ENCODE measurements around the gene PIP4K2C.

Gene PIP4K2C

DNA sequence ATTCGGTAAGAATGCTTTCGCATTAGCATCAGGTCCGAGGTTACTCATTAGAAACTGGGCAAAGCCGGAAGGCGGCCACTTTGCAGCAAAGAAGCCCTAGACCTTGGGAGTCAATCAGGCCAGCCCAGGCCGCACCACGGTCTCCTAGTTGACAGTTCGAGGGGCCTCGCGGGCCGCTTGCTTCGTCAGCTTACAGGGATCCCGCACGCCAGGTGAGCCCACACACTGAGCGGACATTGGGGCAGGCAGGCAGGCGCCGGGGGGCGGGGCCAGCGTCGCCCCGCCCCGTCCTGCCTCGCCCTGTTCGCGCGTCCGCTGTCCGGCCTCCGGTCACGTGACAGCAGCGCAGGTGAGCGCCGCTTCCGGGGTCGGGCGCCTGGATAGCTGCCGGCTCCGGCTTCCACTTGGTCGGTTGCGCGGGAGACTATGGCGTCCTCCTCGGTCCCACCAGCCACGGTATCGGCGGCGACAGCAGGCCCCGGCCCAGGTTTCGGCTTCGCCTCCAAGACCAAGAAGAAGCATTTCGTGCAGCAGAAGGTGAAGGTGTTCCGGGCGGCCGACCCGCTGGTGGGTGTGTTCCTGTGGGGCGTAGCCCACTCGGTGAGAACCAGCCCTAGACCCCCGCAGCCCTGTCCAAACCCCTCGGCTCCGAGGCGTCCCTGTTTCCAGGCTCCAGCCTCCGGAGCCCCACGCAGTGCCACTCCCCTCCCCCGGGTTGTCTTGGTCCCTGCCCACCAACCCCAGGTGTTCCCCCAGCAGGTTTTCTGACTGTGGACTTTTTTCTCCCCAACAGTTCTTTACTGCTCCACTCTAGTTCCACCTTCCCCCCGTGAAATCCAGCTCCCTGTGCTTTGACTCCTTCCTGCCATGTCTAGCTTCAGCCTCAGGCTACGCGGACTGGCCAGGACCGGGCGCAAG lies at the start of gene PIP4K2C:
PIP4K2C (plus strand) TSS at position 329 of the 918 bp plus-strand sequence; CDS start at position 427, 98 bp downstream.
- DNase-seq (ENCODE audit: low spot score), result peak; percentile 81

DNA sequence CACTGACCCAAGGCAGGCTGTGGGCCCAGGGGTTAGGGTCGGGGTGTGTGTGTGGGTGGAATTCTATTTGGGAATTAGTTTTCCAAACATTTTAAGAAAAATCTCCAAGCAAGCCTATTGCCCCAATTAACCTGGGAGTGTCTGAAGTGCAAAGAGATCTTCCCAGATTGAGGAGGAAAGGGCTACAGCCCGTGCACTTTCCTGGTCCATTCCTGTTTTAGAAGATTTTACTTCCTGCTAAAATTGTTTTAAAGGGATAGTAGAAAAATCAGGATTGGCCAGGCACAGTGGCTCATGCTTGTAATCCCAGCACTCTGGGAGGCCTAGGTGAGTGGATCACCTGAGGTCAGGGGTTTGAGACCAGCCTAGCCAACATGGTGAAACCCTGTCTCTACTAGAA lies 49.3 kb upstream of the PIP4K2C start:
- no peak for DNase-seq (ENCODE audit: low spot score)

DNA sequence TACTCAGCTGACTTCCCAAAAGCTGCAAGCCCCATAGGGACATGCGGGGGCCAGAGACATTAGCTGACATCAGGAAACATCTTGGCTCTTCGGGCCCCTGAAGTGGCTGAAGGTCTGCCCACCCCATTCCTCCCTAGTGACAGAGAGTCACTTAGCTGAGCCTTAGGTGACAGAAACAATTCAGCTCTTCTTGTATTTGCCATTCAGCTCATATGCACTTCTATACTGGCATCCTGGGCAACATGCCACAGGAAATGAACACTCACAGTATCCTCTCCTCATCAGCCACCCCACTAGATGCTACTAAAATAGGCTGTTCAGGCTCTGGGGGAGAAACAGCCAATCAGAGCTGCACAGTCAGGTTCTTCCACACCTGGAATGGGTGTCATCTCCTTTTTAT lies 47.4 kb upstream of the PIP4K2C start:
- DNase-seq (ENCODE audit: low spot score), result no peak

DNA sequence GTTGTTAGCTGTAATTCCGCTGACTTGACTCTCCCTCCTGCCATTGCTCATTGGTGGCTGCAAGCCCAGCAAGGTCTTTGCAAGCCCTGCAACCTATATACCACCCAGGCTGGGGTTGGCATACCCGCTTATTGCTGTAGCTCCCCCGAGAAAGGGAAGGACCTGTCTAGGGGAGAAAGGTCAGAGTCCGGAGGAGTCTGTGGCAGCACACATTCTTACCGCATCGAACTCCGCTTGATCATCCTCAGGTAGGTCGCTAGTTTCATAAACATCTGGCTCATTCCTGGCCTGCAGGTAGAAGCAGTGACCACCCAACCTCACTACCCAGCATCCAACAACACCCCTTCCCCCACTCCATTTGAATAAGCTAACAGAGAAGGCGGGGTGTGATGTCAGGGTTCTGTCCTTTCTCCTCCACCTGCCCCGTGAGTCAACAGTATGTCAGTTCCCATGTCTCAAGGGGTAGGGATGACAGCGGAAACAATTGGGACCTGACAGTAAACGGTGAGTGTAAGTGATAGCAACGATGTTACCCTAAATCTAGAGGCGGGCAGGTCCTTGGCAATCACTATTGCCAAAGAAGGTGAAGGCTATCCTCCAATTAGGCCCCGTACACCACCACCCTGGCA lies 45.1 kb upstream of the PIP4K2C start:
- DNase-seq (ENCODE audit: low spot score), result no peak

DNA sequence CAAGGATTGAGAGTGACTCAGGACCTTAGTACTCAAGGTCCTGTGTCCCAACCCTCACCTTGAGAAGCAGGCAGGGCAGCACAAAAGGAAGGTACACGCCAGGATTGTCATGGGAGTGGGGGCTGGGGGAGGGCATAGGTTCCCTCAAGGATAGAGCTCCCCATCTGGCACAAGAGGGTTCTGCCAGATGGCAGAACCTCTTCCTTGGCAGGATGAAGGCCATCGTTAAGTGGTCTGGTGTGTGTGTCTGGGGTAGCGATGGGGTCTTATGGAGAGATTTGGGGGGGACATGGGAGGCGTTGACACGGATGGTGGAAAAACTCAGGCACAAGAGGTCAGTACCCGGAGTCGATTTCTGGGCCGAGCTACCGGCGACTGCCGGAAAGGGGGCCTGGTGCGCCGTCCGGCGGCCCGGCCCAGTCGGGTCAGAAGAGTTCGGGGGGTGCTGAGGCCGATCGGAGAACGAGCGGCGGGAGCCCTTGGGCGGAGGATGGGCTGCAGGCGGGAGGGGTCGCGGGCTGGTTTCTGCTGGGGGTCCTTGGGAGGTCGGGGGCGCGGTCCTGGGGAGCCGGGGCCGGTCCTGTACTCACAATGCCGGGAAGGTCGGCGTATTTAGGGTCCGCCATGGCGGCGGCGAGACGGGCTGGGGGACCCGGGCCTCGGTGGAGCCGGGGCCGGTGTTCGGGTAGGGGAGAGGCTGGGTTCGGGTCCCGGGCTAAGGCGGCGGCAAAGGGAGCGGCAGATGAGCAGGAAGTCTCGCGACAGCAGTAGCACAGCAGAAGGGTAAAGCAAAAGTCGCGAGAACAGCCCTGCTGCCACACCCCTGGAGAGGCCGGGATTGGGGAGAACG lies 44.3 kb upstream of the PIP4K2C start, which contains the start of gene DCTN2:
DCTN2 (minus strand) TSS at position 755 of the 850 bp plus-strand sequence; CDS start at position 626, 129 bp downstream.
- DNase-seq (ENCODE audit: low spot score), result peak; percentile 96

DNA sequence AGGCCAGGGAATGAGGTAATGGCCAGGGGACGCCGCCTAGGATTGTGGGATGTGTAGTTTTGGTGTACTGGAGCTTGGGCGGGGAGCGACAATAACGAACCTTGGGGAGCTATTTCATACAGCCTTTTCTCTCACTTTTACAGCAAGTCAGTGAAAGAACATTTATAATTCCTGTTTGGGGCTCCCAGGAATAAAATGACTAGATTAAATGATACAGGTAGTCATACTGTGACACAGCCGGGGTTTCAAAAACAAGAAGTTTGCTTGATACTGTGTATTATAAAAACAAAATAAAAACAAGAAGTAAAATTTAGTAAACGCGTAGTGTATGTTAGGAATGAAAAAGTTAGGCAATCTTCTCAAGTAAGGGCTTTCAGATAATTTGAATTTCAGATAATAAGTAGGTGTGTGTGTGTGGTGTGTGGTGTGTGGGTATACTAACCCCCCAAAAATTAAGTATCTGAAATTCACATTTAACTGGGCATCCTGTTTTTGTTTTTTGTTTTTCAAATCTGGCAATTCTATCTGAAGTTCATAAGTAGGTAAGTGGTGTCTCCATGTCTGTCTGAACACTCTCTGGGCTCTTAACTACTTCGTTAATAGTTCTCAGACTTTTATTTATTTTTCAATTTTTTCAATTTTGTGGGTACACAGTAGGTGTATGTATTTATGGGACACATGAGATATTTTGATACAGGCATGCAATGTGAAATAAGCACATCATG lies 43.5 kb upstream of the PIP4K2C start:
- no peak for DNase-seq (ENCODE audit: low spot score)

DNA sequence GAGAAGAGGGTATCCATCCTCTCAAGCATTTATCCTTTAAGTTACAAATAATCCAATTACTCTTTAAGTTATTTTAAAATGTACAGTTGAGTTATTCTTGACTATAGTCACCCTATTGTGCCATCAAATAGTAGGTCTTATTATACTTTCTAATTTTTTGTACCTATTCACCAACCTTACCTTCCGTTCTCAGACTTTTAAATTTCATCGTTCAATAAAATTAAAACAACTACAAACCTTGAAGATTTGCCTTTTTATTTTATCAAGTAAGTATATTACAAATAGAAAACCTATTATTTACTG lies 43.0 kb upstream of the PIP4K2C start:
- no peak for DNase-seq (ENCODE audit: low spot score)

DNA sequence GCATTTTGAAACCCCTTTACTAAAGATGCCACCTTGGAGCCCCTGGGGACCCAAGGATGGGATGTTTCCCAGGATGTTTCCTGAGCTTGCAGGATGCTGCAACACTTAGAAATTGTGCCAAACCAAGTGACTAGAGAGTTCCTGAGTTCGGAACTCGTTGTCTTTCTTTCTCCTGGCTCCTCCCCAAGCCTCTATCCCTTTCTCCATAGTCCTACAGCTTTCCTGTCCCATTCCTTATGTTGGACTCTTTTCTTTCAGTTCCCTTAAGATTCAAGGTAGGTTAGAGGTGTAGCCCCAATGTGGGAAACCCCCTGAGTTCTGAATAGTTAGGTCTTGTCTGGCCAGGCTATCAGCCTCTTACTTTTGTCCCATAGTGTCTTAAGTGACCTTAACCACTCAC lies 42.5 kb upstream of the PIP4K2C start:
- no peak for DNase-seq (ENCODE audit: low spot score)

DNA sequence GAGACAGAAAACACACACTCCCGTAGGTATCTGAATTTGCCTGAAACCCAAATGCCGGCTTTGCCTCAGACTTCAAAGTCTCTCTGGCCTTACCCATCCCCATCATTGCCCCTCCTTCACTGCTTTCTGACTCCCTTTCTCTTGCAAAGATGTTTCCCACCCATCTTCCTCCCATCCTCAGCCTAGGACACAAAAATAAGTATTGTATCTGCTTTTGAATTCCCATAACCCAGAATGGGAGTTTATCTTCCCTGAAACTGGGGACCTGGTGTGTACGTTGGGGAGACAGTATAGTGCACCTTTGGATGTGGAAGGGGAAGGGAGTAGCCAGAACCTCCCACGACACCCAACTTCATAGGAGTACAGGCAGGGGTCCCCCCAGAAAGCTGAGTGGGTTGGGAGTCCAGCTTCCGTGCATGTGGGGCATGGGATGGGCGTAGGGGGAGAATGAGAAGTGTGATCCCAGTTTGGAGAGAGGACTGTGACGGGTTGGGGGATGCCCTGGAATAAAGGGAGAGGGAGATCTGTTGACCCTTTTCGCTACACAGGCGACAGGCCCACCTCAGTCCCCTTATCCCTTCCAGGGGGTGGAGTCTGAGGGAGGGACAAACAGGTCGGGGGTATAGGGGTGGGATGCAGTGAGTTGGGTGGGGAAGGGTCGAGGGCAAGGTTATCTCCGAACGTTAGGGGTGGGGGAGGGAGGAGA lies 41.6 kb upstream of the PIP4K2C start:
- DNase-seq (ENCODE audit: low spot score), result no peak

DNA sequence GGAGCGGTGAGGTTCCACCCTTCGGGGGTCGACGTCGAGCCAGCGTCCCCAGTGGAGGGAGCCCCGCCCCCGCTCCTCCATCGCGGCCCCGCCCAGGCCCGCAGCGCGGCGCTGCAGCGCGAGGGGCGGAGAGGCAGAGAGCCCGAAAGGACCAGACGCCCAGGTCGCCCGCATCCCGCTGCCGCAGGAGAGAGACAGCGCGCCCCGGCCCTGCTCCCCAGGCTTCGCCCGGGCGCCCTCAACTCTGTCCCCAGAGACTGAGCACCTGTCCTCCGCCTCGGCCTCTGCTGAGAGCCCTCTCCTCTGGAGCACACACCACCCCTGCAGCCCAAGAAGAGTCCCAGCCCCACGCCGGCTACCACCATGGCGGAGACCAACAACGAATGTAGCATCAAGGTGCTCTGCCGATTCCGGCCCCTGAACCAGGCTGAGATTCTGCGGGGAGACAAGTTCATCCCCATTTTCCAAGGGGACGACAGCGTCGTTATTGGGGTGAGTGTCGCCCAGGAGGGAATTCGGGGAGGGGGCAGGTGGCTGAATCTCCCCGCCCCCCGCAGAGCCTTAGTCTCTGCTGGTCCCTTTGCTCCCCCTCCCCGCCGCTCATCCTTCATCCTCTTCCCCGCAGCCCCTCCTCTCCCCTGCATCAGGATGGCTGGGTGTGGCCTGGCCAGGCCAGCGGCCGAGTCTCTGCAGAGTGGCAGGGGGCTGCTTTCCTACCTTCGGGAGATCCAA lies 40.9 kb upstream of the PIP4K2C start, which contains the start of gene KIF5A:
KIF5A (plus strand) TSS at position 136 of the 732 bp plus-strand sequence; CDS start at position 364, 228 bp downstream.
- peak; percentile 44 for DNase-seq (ENCODE audit: low spot score)

DNA sequence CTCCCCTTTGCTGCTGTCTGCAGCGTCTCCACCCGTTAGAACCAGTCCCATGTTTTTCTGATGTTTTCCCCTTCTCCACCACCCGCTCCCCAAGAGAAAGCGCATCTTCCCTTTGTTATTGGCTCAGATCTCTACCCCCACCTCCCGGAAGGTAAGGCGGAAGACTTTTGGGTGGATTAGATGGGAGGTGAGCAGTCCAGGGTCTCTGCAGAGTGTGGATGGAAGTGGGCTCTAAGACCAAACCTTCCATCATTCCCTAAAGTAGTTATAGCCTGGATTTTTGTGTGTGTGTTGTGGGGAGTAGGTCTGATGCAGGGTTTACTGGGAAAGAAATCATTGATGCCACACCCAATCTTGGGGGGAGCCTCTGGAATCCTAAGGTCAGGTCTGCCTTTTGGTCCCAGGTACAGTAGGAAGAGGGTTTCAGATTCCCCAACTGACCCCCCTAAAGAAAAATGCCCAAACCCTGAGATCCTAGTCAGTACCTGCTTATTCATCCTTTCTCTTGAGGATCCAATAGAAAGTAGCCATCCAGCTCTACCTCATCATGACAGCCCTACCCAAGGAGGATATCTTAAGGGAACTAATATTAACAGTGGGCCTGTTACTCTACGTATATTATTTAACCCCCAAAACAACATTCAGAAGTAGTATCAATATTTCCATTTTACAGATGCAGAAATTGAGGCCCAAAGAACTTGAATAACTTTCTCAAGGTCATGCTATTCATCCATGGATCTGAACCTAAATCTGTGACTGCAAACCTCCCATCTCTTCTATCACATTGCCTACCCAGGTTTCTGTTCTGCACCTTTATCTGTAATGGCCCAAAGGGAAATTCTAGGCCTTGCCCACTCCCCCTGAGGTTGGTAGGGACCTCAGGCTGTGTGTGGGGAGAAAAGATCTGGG lies 40.1 kb upstream of the PIP4K2C start:
- DNase-seq (ENCODE audit: low spot score), result no peak

DNA sequence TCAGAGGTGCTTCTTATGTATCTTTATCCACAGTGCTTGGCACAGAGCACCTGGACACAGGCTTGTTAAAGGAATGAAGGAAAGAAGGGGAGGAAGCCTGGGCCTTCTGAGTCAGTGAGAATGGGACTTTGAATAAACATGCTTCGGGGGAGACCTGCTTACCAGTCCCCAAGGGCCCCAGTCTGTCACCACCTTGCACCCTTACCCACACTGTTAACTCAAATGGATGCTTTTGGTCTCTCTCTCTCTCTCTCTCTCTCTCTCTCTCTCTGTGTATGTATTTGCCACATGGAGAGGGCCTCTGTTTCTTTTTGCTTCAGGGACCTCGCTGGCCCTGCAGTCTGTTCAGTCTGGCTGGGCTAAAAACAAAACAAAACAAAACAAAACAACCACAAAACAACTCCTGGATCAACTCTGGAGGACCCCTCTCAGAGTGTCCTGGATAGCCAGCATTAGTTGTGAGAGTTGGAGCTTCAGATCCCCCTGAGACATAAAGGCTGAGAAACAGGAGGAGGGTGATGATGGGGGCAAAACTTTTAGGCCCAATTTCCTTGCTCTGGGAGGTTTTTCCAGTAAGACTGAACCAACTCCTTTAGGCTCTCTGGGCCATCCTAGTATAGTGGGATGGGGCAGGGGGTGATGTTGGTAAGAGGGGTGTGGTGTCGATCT lies 39.2 kb upstream of the PIP4K2C start:
- DNase-seq (ENCODE audit: low spot score), result no peak

DNA sequence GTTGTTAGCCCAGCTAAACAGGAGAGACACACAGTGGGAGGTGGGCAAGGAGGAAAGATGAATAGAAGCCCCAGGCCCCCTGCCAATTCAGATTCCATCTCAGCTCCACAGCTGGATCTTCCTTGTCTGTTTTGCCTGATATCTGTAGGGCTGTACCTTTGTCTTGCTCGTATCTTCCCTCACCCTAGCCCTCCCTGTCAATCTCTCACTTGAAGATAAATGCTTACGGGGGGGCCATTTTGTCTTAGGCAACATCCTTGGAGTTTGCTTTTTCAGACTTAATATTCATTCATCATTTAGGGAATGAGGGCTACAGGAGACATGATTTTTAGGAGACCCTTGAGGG lies 38.7 kb upstream of the PIP4K2C start:
- DNase-seq (ENCODE audit: low spot score), result no peak

DNA sequence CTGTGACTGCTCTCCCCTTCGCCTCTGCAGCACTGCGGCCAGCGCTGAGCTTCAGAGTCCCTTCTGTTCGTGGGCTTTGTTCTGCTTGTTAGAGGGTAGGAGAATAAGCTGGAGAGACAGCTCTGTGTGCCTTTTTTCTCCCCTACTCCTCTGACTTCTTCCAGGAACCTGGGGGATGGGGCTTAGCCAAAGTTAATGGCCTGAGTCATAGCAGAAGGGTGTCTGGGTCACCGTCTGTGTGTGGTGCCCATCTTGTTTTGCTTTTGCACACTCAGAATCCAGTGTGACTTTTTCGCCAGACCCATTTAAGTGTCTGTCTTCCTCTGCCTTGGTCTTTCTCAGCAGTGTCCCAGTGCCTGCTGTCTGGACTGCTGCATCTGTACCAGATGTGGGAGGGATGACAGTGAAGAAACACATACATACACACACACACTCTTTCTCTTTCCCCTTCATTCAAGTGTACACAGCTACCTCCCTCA lies 38.1 kb upstream of the PIP4K2C start:
- DNase-seq (ENCODE audit: low spot score), result no peak

DNA sequence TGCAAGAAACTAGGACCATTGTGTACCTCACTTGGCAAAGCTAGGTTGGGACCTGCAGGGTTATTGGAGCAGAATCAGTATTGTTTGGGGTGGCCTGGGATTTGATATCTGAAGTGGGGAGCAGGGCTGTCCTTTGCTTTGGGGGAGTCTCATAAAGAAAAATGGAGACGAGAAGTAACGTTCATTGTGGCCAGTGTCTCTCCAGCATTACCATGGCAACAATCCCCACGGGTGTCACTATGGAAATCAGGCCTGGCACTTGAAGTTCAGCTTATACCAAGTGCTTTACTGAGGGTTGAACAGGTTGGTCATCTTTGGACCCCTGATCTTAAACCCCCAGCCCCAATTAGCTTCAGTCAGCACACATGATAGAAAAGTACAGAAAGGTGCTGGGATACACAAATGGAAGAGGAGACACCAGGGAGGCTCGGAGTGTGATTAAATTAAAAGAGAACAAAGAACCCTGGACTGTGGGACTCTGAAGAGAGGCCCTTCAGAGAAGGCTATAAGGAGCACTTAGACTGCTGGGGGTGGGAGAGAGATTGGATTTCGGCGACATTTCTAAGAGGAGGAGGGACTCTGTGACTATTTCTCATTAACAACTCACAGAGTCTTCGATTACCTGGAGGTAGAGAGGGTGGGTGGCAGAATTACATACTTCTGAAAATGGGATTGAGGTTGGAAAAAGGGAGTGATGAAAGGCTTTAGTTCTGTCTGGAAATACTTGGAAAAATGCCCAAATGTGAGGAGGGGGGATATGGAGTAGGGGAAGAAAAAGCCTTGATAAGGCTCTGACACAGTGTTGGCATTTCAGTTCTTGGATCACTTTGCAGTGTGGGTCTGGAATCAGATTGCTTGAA lies 37.4 kb upstream of the PIP4K2C start:
- DNase-seq (ENCODE audit: low spot score), result no peak

DNA sequence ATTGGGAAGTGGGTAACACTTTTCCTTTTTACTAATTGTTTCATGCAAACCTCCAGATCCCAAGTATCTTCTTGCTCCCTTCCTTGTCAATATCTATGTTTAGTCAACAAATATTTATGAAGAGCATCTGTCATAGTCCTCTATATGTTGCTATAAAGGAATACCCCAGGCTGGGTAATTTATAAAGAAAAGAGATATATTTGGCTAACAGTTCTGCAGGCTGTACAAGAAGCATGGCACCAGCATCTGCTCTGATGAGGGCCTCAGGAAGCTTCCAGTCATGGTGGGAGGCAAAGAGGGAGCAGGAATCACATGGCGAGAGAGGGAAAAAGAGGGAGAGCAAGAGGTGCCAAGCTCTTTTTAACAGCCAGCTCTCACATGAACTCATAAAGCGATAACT lies 36.5 kb upstream of the PIP4K2C start:
- no peak for DNase-seq (ENCODE audit: low spot score)

DNA sequence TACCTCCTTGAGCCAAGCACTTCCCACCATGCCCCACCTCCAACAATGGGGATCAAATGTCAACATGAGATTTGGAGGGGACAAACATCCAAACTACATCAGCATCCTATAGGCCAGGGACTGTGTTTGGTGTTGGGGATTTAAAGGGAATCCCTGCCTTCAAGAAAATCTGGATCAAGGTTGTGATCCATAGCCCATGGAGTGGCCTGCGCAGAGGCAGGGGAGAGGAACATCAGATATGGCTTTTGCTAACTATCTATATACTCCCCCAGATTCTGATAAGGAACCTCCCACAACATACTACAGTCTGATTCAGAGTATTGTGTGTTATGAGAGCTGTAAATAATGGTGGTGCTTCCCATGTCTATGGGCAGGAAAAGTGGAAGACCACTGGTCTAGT lies 36.1 kb upstream of the PIP4K2C start:
- no peak for DNase-seq (ENCODE audit: low spot score)

DNA sequence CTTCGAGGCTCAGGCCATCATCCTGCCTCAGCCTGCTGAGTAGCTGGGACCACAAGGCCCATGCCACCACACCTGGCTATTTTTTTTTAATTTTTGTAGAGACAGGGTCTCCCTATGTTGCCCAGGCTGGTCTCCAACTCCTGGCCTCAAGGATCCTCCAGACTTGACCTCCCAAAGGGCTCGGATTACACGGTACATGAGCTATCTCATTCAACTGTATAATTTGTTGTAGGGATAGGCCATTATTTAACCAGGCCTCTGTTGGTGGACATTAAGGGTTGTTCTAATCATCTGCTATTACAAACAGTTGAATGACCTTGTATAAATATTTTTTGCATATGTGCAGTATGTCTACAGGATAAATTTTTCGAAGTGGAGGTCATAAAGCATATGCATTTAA lies 32.1 kb upstream of the PIP4K2C start:
- no peak for DNase-seq (ENCODE audit: low spot score)

All from CD4-positive, alpha-beta T cell treated with Interleukin-15 for 4 hours (primary cell).